AG09309 (cell line): ENCODE results near the gene S100A4.

ENCODE experiments used
- DNase-seq: peaks from one replicate; pipeline ENCODE4 v3.0.0-alpha.2; 2010; ENCODE audit warnings: low read depth
- H3K4me3 ChIP-seq: 2 replicates; pipeline ENCODE4 v1.5.1; 2011; ENCODE audit warnings: mild to moderate bottlenecking, low read depth, low read length, moderate library complexity; ENCODE audit not compliant: control insufficient read depth
- TF ChIP-seq, protein P1 (sequence below): IDR thresholded peaks from 2 replicates; pipeline ENCODE4 v1.5.1; 2011; ENCODE audit warnings: mild to moderate bottlenecking, low read depth, low read length, inconsistent platforms; ENCODE audit not compliant: insufficient read depth, control insufficient read depth; ENCODE audit errors: missing control alignments

S100A4 gene

DNA sequence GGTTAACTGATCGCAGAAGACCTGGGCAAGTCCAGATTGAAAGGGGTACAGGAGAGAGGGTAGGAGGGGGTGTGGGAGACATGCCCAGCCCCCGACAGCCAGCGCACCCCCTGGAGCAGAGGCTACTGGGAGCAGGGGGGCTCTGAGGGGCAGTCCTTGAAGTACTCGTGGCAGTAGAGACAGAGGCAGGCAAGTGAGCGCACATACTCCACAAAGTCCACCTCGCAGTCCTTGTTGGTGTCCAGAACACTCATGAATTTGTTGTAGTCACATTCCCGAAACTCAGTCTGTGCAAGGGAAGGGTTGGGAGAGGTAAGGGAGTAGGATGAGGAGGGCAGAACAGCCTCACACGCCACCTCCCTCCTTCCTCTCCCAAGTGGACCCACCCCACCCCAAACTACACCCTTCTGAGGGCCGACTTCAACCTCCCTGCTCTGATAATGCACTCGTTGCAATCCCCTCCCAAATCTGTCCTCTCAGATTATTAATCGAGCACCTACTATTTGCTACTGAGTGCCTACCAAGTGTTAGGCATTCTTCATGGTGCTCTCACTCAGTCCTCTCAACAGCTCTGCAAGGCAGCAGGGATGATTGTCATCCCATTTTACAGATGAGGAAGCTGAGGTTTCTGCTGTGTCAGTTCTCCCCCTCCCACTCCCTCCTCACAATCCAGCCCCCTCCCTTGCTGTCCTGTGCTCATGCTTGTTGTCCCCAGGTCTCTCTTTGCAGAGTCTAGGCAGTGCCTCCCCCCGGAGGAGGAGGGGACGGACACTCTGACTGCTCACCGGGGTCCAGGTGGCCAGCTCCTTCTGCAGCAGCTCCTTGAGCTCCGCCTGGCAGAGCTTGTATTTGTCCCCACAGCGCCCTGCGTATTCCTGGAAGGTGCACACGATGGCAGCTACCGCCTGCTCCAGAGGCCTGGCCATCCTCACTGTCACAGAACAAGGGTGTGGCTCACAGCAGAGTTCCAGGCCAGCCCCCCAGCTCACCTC is 2.2 kb upstream of the S100A4 start:
- no peak for DNase-seq
- TF ChIP-seq, protein P1, sequence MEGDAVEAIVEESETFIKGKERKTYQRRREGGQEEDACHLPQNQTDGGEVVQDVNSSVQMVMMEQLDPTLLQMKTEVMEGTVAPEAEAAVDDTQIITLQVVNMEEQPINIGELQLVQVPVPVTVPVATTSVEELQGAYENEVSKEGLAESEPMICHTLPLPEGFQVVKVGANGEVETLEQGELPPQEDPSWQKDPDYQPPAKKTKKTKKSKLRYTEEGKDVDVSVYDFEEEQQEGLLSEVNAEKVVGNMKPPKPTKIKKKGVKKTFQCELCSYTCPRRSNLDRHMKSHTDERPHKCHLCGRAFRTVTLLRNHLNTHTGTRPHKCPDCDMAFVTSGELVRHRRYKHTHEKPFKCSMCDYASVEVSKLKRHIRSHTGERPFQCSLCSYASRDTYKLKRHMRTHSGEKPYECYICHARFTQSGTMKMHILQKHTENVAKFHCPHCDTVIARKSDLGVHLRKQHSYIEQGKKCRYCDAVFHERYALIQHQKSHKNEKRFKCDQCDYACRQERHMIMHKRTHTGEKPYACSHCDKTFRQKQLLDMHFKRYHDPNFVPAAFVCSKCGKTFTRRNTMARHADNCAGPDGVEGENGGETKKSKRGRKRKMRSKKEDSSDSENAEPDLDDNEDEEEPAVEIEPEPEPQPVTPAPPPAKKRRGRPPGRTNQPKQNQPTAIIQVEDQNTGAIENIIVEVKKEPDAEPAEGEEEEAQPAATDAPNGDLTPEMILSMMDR = no peak
- no peak overlapping the region for H3K4me3 ChIP-seq

DNA sequence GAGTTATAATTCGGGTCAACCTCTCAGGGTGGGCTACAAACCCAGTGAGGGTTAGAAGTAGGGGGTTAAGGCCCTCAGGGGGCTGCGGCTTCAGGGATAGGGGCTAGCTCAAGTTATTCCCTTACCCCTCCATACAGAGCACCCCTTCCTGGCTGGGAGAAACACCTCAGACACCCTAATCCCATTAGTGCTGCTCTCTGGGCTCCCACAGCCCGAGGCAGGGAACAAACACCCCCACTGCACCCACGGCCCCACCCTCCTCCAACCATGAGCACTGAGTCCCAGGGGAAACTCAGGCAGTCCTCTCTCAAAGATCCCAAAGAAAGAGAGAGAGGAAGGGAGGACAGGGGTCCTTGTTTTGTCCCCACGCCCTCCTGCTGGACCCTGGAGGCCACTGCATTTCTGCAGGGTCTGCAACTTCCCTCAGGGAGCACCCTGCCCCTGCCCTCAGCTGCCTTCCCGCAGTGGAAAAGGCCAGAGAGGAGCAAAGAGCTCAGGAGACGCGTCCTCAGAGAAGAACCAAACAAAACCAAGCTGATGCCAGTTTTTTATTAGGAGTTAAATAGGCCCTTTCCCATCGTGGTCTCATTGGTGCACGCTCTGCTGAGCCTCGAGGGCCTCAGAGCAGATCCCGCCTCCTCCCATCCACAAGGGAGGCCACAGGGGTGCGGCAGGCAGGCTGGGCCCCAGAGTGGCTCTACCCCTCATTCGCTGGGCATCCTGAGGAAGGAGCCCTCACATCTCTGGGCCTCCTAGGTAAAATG is 1.4 kb upstream of the S100A4 start:
- TF ChIP-seq, protein P1 = no peak
- DNase-seq = no peak
- H3K4me3 ChIP-seq = peak overlapping the region; percentile 52; the same call in 1 of the 2 replicates

DNA sequence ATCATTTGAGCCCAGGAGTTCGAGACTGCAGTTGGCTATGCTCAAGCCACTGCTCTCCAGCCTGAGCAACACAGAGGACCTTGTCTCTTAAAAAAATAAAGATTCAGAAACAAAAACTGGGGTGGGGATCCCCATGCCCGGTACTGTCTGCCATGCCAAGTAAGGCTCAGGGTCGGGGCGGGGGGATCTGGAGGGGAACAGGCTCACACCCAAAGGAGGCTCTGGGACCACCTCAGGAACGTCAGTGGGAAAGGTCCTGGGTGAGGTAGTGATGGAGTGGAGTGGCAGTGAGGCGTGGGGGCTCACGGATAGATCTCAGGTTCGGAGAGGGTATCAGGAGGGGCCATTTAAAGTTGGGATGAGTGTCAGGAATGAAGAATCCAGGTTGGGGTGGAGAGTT is 765 bp upstream of the S100A4 start:
- TF ChIP-seq, protein P1 = no peak
- H3K4me3 ChIP-seq = peak overlapping the region; percentile 52
- no peak for DNase-seq

DNA sequence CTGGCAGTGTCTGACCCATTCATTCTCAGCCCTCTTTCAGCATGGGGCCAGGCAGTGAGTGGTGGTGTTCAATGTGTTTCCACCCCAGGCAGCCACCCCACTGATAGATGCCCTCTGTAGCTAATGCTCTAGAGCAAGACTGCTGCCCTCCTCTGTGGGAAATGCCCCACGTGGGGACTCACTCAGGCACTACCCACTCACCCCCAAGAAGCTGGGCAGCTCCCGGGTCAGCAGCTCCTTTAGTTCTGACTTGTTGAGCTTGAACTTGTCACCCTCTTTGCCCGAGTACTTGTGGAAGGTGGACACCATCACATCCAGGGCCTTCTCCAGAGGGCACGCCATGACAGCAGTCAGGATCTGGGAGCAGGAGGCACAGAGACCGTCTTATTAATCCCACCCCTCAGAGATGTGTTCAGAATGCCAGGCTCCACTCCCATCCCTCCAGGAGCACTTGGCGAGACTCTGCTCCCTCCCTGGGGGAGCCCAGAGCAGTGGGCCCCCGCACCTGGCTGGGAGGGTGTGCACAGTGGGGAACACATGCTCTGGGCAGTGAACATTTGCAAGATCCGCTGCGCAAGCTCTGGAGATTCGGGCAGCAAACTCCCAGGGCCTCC is 1.0 kb downstream of the S100A4 start:
- TF ChIP-seq, protein P1 = no peak
- DNase-seq = no peak
- H3K4me3 ChIP-seq = peak overlapping the region; percentile 52

DNA sequence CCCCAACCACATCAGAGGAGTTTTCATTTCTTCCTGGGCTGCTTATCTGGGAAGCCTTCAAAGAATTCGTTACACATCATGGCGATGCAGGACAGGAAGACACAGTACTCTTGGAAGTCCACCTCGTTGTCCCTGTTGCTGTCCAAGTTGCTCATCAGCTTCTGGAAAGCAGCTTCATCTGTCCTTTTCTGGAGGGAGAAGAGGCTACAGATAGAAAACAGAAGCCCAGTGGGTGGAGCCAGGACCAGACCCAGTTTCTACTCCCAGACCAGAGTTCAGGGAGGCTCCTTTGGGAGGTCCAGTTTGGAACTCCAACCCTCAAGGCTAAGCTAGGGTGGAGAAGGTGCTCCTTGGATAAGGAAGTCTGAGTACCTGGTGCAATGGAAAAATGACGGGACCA is 1.9 kb downstream of the S100A4 start:
- no peak for DNase-seq
- TF ChIP-seq, protein P1 = no peak
- H3K4me3 ChIP-seq = no peak overlapping the region; the same call in 1 of the 2 replicates

DNA sequence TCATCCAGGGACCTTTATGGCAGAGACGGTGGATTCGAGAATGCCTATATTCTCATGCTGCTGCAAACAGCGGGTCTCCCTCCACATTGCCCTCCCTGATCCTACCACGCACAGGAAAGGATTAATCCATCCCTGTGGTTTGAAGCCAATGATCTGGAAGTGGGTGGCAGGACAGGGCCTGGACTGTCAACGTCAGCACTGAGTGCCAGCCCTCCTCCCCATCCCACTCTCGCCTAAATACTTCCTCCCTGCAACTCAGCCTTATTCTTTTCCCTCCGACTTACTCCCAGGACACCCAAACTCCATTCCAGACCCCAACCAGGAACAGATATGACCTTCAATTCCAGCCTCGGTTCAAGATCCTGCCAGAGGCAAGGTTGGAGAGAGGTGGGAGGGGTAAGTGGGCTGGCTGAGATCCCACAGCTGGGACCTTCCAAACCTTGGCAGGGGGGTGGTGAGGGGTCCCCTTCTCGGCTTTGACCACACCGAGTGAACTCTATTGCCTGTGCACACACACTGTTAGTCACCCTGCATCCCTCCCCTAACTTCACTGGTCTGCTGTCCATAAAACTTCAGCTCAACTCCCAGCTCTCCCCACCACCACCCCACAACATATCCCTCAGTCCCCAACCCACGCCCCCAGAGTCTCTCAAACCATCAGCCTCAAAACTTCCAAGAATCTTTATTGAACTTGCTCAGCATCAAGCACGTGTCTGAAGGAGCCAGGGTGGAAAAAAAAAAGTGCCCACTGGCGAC is 2.5 kb downstream of the S100A4 start:
- no peak for DNase-seq
- no peak overlapping the region; the same call in 1 of the 2 replicates for H3K4me3 ChIP-seq
- TF ChIP-seq, protein P1 = no peak
